Panc1 (cell line): ENCODE data around the gene TNFSF9.

ENCODE experiments used
- TCF7L2 ChIP-seq: IDR thresholded peaks from 2 replicates; pipeline ENCODE4 v1.6.1; 2011; ENCODE audit warnings: mild to moderate bottlenecking, low read depth, low read length, inconsistent platforms
- TF ChIP-seq, protein P1 (sequence below): fragments of 450-650 bp; IDR thresholded peaks from 2 replicates; pipeline ENCODE4 v1.5.1; 2017; ENCODE audit warnings: mild to moderate bottlenecking

GRCh38 chr19:6481541-6482342, 49.1 kb upstream of the TNFSF9 start, which contains the start of gene DENND1C:
- TF ChIP-seq, protein P1, sequence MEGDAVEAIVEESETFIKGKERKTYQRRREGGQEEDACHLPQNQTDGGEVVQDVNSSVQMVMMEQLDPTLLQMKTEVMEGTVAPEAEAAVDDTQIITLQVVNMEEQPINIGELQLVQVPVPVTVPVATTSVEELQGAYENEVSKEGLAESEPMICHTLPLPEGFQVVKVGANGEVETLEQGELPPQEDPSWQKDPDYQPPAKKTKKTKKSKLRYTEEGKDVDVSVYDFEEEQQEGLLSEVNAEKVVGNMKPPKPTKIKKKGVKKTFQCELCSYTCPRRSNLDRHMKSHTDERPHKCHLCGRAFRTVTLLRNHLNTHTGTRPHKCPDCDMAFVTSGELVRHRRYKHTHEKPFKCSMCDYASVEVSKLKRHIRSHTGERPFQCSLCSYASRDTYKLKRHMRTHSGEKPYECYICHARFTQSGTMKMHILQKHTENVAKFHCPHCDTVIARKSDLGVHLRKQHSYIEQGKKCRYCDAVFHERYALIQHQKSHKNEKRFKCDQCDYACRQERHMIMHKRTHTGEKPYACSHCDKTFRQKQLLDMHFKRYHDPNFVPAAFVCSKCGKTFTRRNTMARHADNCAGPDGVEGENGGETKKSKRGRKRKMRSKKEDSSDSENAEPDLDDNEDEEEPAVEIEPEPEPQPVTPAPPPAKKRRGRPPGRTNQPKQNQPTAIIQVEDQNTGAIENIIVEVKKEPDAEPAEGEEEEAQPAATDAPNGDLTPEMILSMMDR, result peak; percentile 76
- no peak for TF ChIP-seq TCF7L2
